IMR-90 (cell line): ENCODE results near the gene GDPD5. TPM values are rescaled to one million over a fixed set of nuclear protein-coding genes. Genes with fewer than 3 reads are reported as not detected.

Experiments used
- ATAC-seq: fragments of 200-7000 bp; cut with Tn5 transposase; 2 replicates; pipeline ENCODE4 v1.9.1; 2020; ENCODE audit warnings: low read depth, mild to moderate bottlenecking, moderate library complexity
- BruUV-seq: library from RNA; stranded (reverse); fragments of 400-500 nt; replicated peaks from 2 replicates; lab custom pipeline; 2021; lab: Mats Ljungman, UMichigan
- CTCF ChIA-PET: fragments of 300-600 bp; formaldehyde crosslinking; extraction: SDS; loops from one replicate; lab custom pipeline; 2021; ENCODE audit warnings: antibody characterized with exemption; lab: Yijun Ruan, JAX
- POLR2A ChIA-PET: fragments of 300-600 bp; sonication (Branson Sonifier 250); formaldehyde crosslinking; loops from one replicate; lab custom pipeline; 2022; ENCODE audit warnings: antibody characterized with exemption; ENCODE audit not compliant: unreplicated experiment; lab: Charles Lee
- DNase-seq: peaks from one replicate; pipeline ENCODE4 v3.0.0; 2013
- H2AFZ ChIP-seq: replicated peaks from 2 replicates; pipeline ENCODE3; 2013; ENCODE audit warnings: low read length, mild to moderate bottlenecking; ENCODE audit not compliant: poor library complexity
- H2AK5ac ChIP-seq: 2 replicates; pipeline ENCODE4 v1.6.1; 2013; ENCODE audit warnings: low read depth, low read length, inconsistent platforms
- H2AK9ac ChIP-seq: replicated peaks from 2 replicates; pipeline ENCODE3; 2013; ENCODE audit warnings: mild to moderate bottlenecking, low read depth, low read length, moderate library complexity; ENCODE audit not compliant: poor library complexity
- H2BK120ac ChIP-seq: 2 replicates; pipeline ENCODE4 v1.6.1; 2013; ENCODE audit warnings: low read depth, low read length, inconsistent platforms
- H2BK15ac ChIP-seq: 3 replicates; pipeline ENCODE4 v1.6.1; 2013; ENCODE audit warnings: low read depth, low read length, inconsistent platforms
- H2BK20ac ChIP-seq: 2 replicates; pipeline ENCODE4 v1.6.1; 2013; ENCODE audit warnings: low read depth, mild to moderate bottlenecking, inconsistent platforms, low read length, moderate library complexity
- H2BK5ac ChIP-seq: 2 replicates; pipeline ENCODE4 v1.6.1; 2013; ENCODE audit warnings: mild to moderate bottlenecking, low read depth, low read length, inconsistent platforms; ENCODE audit not compliant: poor library complexity, severe bottlenecking
- H3K14ac ChIP-seq: replicated peaks from 2 replicates; pipeline ENCODE4 v1.6.1; 2013; ENCODE audit warnings: low read depth, low read length, inconsistent platforms
- H3K18ac ChIP-seq: 2 replicates; pipeline ENCODE4 v1.6.1; 2013; ENCODE audit warnings: low read depth, low read length, control low read depth
- H3K23ac ChIP-seq: 2 replicates; pipeline ENCODE4 v1.6.1; 2013; ENCODE audit warnings: low read depth, low read length, inconsistent platforms
- H3K27ac ChIP-seq: 2 replicates; pipeline ENCODE4 v1.5.1; 2013; ENCODE audit warnings: mild to moderate bottlenecking, control low read depth, low read length; ENCODE audit not compliant: insufficient read depth
- H3K27me3 ChIP-seq: 2 replicates; pipeline ENCODE4 v1.6.1; 2013; ENCODE audit warnings: low read length; ENCODE audit not compliant: control insufficient read depth, insufficient read depth
- H3K36me3 ChIP-seq: 2 replicates; pipeline ENCODE4 v1.6.1; 2013; ENCODE audit warnings: low read length, mixed read lengths; ENCODE audit not compliant: control insufficient read depth, insufficient read depth
- H3K4ac ChIP-seq: 2 replicates; pipeline ENCODE4 v1.6.1; 2013; ENCODE audit warnings: low read depth, low read length, inconsistent platforms
- H3K4me1 ChIP-seq: 2 replicates; pipeline ENCODE4 v1.6.1; 2013; ENCODE audit warnings: low read length, mixed read lengths; ENCODE audit not compliant: control insufficient read depth, insufficient read depth
- H3K4me2 ChIP-seq: 2 replicates; pipeline ENCODE4 v1.6.1; 2013; ENCODE audit warnings: low read depth, mild to moderate bottlenecking, control low read depth, low read length, moderate library complexity
- H3K4me3 ChIP-seq: 2 replicates; pipeline ENCODE4 v1.5.1; 2013; ENCODE audit warnings: low read depth, mild to moderate bottlenecking, control low read depth, low read length, moderate library complexity; ENCODE audit not compliant: insufficient read depth
- H3K56ac ChIP-seq: 2 replicates; pipeline ENCODE4 v1.6.1; 2013; ENCODE audit warnings: low read length, inconsistent platforms; ENCODE audit not compliant: insufficient read depth; ENCODE audit errors: extremely low read depth
- H3K79me1 ChIP-seq, 2 experiments: 2 replicates each; pipeline ENCODE4 v1.6.1; 2013; ENCODE audit warnings: low read length in 2 of 2, inconsistent platforms in 1 of 2, low read depth in 1 of 2
- H3K9ac ChIP-seq: 2 replicates; pipeline ENCODE4 v1.6.1; 2013; ENCODE audit warnings: low read depth, low read length, control low read depth
- H3K9me1 ChIP-seq: 2 replicates; pipeline ENCODE4 v1.6.1; 2013; ENCODE audit warnings: low read length, inconsistent platforms; ENCODE audit not compliant: insufficient read depth
- H3K9me3 ChIP-seq: 2 replicates; pipeline ENCODE4 v1.6.1; 2013; ENCODE audit warnings: low read length; ENCODE audit not compliant: control insufficient read depth, insufficient read depth
- H4K20me1 ChIP-seq: 2 replicates; pipeline ENCODE4 v1.6.1; 2013; ENCODE audit warnings: low read length, inconsistent platforms; ENCODE audit not compliant: insufficient read depth
- H4K5ac ChIP-seq: 2 replicates; pipeline ENCODE4 v1.6.1; 2013; ENCODE audit warnings: mild to moderate bottlenecking, low read depth, low read length, control low read depth
- H4K8ac ChIP-seq, 2 experiments: 2 replicates each; pipeline ENCODE4 v1.6.1; 2013; ENCODE audit warnings: low read depth in 2 of 2, low read length in 2 of 2, control low read depth in 1 of 2, inconsistent platforms in 1 of 2
- H4K91ac ChIP-seq: 2 replicates; pipeline ENCODE4 v1.6.1; 2013; ENCODE audit warnings: low read depth, low read length, inconsistent platforms; ENCODE audit not compliant: insufficient read depth
- CEBPB ChIP-seq: IDR thresholded peaks from 2 replicates; pipeline ENCODE4 v1.6.1; 2012; ENCODE audit warnings: low read depth, low read length, improper control_type of control experiment
- MXI1 ChIP-seq: IDR thresholded peaks from 2 replicates; pipeline ENCODE4 v1.6.1; 2012; ENCODE audit warnings: low read depth, mild to moderate bottlenecking, low read length, moderate library complexity, borderline replicate concordance
- RFX5 ChIP-seq: IDR thresholded peaks from 2 replicates; pipeline ENCODE4 v1.8.0; 2012; ENCODE audit warnings: low read depth, mild to moderate bottlenecking, low read length, moderate library complexity
- WGBS, 2 experiments: methylation state at CpG; one replicate each; pipeline versions ENCODE4 v1.1.5 to v1.1.7; 2013; ENCODE audit warnings: missing lambda C conversion rate in 2 of 2; ENCODE audit not compliant: insufficient read length in 1 of 2; ENCODE audit errors: extremely low coverage in 2 of 2; 5-methylcytosine and 5-hydroxymethylcytosine counted together
- dilution Hi-C: fragments of 300-500 bp; cut with HindIII; formaldehyde crosslinking; loops from one replicate; pipeline ENCODE4 v1.14.3; 2018; ENCODE audit warnings: low sequenced_read_pairs; ENCODE audit not compliant: unreplicated experiment
- in situ Hi-C: fragments of 300-500 bp; cut with MboI; formaldehyde crosslinking; loops from 3 replicates; pipeline ENCODE4 v1.14.3; 2019; ENCODE audit warnings: low sequenced_read_pairs, inconsistent platforms, mixed read lengths
- intact Hi-C: fragments of 100-400 bp; cut with micrococcal nuclease; formaldehyde crosslinking; loops from 2 replicates; pipeline ENCODE4 v1.10.0; 2022
- polyA plus RNA-seq, 3 experiments: library from polyadenylated mRNA; depleted of rRNA; stranded (reverse); fragments of >200 nt; gene quantifications; 2 replicates each; pipeline ENCODE4 v1.2.3, GENCODE V29; 2012; ENCODE audit warnings: low replicate concordance in 1 of 3
- total RNA-seq: library from RNA; depleted of rRNA; stranded (reverse); fragments of >200 nt; gene quantifications from 2 replicates; pipeline ENCODE4 v1.2.3, GENCODE V29; 2012
- TF ChIP-seq, protein P1 (sequence below): fragments of 150-350 bp; IDR thresholded peaks from 2 replicates; pipeline ENCODE4 v1.6.1; 2016; ENCODE audit warnings: low read depth, mild to moderate bottlenecking, low read length, moderate library complexity, borderline replicate concordance

GDPD5 gene
- total and polyA plus RNA-seq, 2 of the 4 experiments (the other 2 are of a cell fraction), result 2.0 to 7.9 TPM

DNA sequence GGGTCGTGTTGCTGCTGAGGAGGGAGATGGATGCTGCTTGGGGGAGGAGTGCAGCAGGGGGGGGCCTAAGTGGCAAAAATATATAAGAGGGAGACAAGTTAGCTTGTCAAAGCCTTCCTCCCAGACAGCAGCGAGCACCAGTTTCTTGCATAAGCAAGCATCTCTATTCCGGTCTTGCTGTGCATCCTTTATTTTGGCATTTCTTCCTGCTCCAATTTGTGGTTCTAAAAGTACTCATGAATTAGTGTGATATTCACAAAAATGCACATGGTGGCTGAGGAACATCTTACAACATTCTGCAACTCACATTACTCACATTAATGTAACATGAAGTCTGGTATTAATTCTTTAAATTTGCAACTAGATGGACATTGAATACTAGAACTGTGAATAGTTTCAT is 32.1 kb downstream of the GDPD5 start:
- no peak for ATAC-seq
- DNase-seq, result no peak
- no peak overlapping the region for H3K14ac ChIP-seq
- POLR2A ChIA-PET, result no interaction called here
- H3K4me2 ChIP-seq, result no peak overlapping the region
- H4K91ac ChIP-seq, result no peak overlapping the region
- no peaks in the 10 kb centered on the region for H3K9me3 ChIP-seq
- no peak overlapping the region for H3K56ac ChIP-seq
- TF ChIP-seq MXI1 (no peak), RFX5 (no peak), CEBPB (no peak)
- TF ChIP-seq, protein P1, sequence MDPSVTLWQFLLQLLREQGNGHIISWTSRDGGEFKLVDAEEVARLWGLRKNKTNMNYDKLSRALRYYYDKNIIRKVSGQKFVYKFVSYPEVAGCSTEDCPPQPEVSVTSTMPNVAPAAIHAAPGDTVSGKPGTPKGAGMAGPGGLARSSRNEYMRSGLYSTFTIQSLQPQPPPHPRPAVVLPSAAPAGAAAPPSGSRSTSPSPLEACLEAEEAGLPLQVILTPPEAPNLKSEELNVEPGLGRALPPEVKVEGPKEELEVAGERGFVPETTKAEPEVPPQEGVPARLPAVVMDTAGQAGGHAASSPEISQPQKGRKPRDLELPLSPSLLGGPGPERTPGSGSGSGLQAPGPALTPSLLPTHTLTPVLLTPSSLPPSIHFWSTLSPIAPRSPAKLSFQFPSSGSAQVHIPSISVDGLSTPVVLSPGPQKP, result no peak
- H2BK15ac ChIP-seq, result no peak overlapping the region
- H3K4me1 ChIP-seq, result peaks cover 17% of the 10 kb centered on the region
- no peak overlapping the region for H3K4me3 ChIP-seq
- H3K27ac ChIP-seq, result no peak overlapping the region
- H3K36me3 ChIP-seq, result no peaks in the 10 kb centered on the region
- H2BK20ac ChIP-seq, result no peak overlapping the region
- H4K8ac ChIP-seq, result no peak overlapping the region
- H2BK5ac ChIP-seq, result no peak overlapping the region
- no peaks in the 10 kb centered on the region for H3K27me3 ChIP-seq
- intact Hi-C loops (no loop called here), in situ Hi-C loops (no loop called here), dilution Hi-C loops (no loop called here)
- no peak overlapping the region for H3K18ac ChIP-seq
- peak overlapping the region; percentile 2 for H2AK9ac ChIP-seq
- H4K5ac ChIP-seq, result no peak overlapping the region
- CTCF ChIA-PET, result interaction anchor here (0.7 kb wide), 1 partner anchor 23 kb away, joined by 4 read pairs; no protein-coding TSS in a partner anchor
- H3K23ac ChIP-seq, result no peak overlapping the region
- 33% methylated on average over 1 of the region's 3 CpGs; no CpG with 5 or more reads in 1 of the 2 experiments for WGBS, 2 experiments
- no peak overlapping the region for H2BK120ac ChIP-seq
- no peak overlapping the region for H3K4ac ChIP-seq
- H2AFZ ChIP-seq, result no peak overlapping the region
- no peaks in the 10 kb centered on the region for H4K20me1 ChIP-seq
- peaks cover 7% of the 10 kb centered on the region for H3K9me1 ChIP-seq
- no peak overlapping the region for H3K9ac ChIP-seq
- no TSS peak for BruUV-seq
- no peak overlapping the region for H2AK5ac ChIP-seq
- H3K79me1 ChIP-seq, result peaks cover 0 to 5% of the 10 kb centered on the region in 2 experiments; a peak in 1 of 4 replicates
